Cardiac muscle cell (in vitro differentiated cells and primary cell): ENCODE measurements around the gene ABR. TPM values are rescaled to one million over a fixed set of nuclear protein-coding genes. Genes with fewer than 3 reads are reported as not detected.
A peak's percentile ranks its signal among the peaks of the same experiment; 100 is the strongest.

Experiments used
- DNase-seq, 2 donors: peaks; one replicate each; pipeline versions ENCODE4 v3.0.0 to v3.0.0-alpha.2; 2010 to 2017; ENCODE audit warnings: low read depth in 1 of 2, low spot score in 1 of 2
- H3K27ac ChIP-seq: fragments of 200-600 bp; sonication (generic); 2 replicates; pipeline ENCODE4 v1.5.1; 2016
- H3K27me3 ChIP-seq: fragments of 200-600 bp; sonication (generic); 2 replicates; pipeline ENCODE4 v1.6.0; 2016; ENCODE audit warnings: control low read depth
- H3K36me3 ChIP-seq: fragments of 200-600 bp; sonication (generic); 2 replicates; pipeline ENCODE4 v1.5.1; 2016; ENCODE audit warnings: control low read depth
- H3K4me1 ChIP-seq: fragments of 200-600 bp; sonication (generic); 2 replicates; pipeline ENCODE4 v1.8.1; 2017; ENCODE audit warnings: low read depth, mild to moderate bottlenecking, mixed run types
- H3K4me3 ChIP-seq: fragments of 200-600 bp; sonication (generic); 2 replicates; pipeline ENCODE4 v1.5.1; 2016; ENCODE audit warnings: mild to moderate bottlenecking
- H3K9me3 ChIP-seq: fragments of 200-600 bp; sonication (generic); 2 replicates; pipeline ENCODE4 v1.5.1; 2017; ENCODE audit warnings: low read depth, mild to moderate bottlenecking, control low read depth
- polyA plus RNA-seq: library from polyadenylated mRNA; unstranded; fragments of >200 nt; fragmentation: Nextera tagmentation; extraction: Ambion mirVana; gene quantifications from 2 replicates; pipeline ENCODE4 v1.2.1, GENCODE V29; 2016
- total RNA-seq: library from RNA; depleted of rRNA; stranded (reverse); fragments of >200 nt; gene quantifications from 2 replicates; pipeline ENCODE4 v1.2.3, GENCODE V29; 2016
- TF ChIP-seq, protein P1 (sequence below): IDR thresholded peaks from 2 replicates; pipeline ENCODE4 v1.5.1; 2012; ENCODE audit warnings: low read depth, mild to moderate bottlenecking, low read length

Gene ABR
- 55.4 and 67.5 TPM in 2 replicates for total RNA-seq
- 23.5 and 36.1 TPM in 2 replicates for polyA plus RNA-seq

DNA sequence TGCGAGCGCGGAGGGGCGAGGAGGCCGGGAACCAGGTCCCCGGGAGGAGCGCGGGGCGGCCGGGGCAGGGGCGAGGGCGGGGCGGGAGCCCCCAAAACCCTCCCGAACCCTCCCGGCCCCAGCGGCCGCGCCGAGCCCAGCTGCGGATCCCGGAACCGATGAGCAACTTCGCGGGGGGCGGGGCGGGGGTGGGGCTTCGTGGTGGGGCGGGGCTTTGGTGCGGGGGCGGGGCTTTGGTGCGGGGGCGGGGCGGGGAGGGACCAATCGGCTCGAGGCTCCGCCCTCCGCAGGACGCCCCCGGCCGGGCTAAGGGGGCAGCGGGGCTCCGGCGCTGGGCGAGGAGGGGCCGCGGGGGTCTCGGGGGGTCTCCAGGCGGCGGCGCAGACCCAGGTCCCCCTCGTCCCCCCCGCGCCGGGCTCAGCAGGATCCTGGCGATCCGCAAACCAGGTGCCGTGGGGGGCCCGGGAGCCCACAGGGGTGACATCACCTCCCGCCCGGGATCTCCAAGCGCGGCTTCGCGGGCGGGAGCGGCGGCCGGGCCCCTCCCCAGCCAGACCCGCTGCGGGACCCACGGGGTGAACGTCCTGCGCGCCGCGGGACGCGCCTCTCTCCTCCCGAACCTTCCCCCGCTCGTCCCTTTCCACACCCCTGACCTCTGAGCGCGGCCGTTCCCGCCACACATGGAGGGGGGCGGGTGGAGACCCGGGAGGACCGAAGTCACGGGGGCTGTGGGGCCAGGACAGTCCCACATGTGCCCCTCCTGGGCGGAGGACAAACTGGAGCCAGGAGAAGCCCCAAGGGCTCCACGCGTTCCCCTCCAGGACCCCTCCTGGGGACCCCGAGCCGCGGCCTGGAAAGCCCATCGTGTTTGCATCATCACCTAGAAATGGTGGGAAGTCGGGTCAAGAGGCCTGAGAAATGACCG lies at the start of gene ABR:
Gene ABR, minus strand, starts transcription at position 164 of the 925 bp plus-strand sequence. CDS start 254 bp downstream, outside the sequence.
- Histone ChIP-seq H3K4me3 (peak within 1 kb of the TSS; percentile 88), H3K4me1 (peaks cover 13% of the 10 kb centered on the region), H3K9me3 (no peaks in the 10 kb centered on the region), H3K36me3 (no peaks in the 10 kb centered on the region), H3K27ac (no peak within 1 kb of the TSS), H3K27me3 (peaks cover 16% of the 10 kb centered on the region)
- DNase-seq: peak; percentile 47 to 53
- TF ChIP-seq, protein P1, sequence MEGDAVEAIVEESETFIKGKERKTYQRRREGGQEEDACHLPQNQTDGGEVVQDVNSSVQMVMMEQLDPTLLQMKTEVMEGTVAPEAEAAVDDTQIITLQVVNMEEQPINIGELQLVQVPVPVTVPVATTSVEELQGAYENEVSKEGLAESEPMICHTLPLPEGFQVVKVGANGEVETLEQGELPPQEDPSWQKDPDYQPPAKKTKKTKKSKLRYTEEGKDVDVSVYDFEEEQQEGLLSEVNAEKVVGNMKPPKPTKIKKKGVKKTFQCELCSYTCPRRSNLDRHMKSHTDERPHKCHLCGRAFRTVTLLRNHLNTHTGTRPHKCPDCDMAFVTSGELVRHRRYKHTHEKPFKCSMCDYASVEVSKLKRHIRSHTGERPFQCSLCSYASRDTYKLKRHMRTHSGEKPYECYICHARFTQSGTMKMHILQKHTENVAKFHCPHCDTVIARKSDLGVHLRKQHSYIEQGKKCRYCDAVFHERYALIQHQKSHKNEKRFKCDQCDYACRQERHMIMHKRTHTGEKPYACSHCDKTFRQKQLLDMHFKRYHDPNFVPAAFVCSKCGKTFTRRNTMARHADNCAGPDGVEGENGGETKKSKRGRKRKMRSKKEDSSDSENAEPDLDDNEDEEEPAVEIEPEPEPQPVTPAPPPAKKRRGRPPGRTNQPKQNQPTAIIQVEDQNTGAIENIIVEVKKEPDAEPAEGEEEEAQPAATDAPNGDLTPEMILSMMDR: no peak

DNA sequence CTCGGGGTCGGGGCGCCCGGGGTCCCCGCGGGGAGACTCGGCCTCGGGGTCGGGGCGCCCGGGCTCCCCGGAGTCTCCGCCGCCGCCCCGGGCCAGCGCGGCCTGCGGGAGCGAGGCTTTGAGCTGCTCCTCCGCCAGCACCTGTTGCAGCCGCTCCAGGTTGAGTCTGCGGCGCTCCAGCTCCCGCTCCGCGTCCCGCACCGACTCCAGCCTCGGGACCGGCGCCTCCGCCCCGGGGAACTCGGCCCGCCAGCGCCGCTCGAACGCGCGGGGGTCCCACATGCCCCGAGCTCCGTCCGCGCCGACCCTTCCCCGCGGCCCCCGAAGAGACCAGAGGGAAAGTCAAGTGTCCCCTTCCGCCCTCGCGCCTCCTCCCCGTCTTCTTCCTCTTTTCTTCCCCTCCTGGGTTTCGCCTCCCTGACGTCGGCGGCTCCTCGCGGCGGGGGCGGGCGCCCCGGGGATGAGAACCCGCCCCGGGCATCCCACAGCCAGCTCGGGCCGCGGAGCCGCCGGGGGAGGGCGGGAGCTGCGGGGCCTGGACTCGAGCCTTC lies 49.6 kb upstream of the ABR start:
- peaks cover 73% of the 10 kb centered on the region for H3K27me3 ChIP-seq
- H3K4me3 ChIP-seq: peak overlapping the region; percentile 43
- H3K4me1 ChIP-seq: no peaks in the 10 kb centered on the region
- no peaks in the 10 kb centered on the region for H3K9me3 ChIP-seq
- H3K27ac ChIP-seq: no peak overlapping the region
- TF ChIP-seq, protein P1: no peak
- peak; percentile 13 to 34 for DNase-seq
- no peaks in the 10 kb centered on the region for H3K36me3 ChIP-seq

DNA sequence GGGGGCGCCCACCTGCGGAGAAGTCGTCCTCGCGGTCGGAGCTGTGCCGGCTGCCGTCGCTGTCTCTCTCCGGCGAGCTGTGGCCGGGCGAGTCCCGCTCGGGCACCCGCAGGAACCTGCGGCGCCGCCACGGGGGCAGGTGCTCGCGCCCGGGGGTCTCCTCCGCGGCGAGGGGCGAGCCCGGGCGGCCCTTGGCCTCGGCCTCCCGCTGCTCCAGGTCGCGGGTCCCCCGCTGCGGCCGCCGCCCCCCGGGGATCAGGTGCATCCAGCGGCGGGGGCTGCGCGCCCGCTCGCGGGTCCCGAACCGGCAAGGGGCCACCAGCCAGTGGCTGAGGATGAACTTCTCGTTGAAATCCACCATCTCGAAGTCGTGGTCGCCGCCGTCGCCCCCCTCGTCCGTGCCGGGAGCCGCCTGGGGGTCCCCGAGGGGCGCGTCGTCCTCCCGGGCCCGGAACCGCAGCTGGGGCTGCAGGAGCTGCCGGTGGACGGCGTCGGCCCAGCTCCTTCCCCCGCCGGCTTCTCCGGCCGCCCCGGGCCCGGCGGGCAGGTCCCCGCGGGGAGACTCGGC lies 49.1 kb upstream of the ABR start:
- H3K4me3 ChIP-seq: peak overlapping the region; percentile 43
- peaks cover 73% of the 10 kb centered on the region for H3K27me3 ChIP-seq
- no peaks in the 10 kb centered on the region for H3K9me3 ChIP-seq
- DNase-seq: no peak
- no peaks in the 10 kb centered on the region for H3K4me1 ChIP-seq
- no peak overlapping the region for H3K27ac ChIP-seq
- no peaks in the 10 kb centered on the region for H3K36me3 ChIP-seq
- TF ChIP-seq, protein P1: no peak

DNA sequence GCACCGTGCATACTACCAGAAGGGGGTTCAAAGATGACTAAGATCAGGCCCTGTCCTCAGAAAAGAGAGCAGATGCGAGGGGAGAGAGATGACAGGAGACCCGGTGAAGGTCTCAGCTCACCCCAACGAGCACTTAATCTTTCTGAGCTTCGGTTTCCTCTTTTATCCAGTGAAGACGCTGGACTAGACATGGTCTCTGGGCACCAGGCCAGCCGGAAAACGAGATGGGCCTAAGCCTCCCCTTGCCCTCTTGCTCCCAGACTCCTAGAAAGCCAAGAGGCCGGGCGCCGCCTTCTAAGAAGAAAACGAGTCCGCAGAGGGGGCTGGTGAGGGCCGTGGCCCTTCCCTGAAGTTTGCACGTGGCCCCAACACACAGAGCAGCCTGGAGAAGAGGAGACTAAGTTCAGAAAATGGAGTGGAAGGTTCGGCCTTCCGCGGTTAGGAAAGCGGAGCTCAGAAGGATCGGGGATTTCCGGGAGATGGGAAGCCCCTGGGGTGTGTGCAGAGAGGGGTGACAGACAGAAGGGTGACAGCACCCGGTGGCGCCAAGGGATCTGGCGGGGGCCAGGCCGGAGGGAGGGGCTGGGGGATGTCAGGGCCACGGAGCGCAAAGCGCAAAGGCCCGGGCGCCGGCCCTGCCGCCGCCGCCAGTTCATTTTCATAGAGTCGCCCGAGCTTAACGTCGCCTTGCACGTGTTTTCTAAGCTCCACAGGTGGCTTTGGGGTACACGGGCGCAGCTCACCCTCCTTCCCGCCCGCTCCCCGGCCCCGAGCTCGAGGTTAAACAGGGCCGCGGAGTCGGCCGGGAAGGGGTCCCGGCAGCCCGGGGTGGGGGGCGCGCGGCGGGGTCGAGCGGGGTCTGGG lies 48.4 kb upstream of the ABR start:
- Histone ChIP-seq H3K9me3 (no peaks in the 10 kb centered on the region), H3K27ac (no peak overlapping the region), H3K4me1 (no peaks in the 10 kb centered on the region), H3K4me3 (peak overlapping the region; percentile 43), H3K36me3 (no peaks in the 10 kb centered on the region), H3K27me3 (peaks cover 73% of the 10 kb centered on the region)
- peak; percentile 9 to 20 for DNase-seq
- TF ChIP-seq, protein P1: no peak

DNA sequence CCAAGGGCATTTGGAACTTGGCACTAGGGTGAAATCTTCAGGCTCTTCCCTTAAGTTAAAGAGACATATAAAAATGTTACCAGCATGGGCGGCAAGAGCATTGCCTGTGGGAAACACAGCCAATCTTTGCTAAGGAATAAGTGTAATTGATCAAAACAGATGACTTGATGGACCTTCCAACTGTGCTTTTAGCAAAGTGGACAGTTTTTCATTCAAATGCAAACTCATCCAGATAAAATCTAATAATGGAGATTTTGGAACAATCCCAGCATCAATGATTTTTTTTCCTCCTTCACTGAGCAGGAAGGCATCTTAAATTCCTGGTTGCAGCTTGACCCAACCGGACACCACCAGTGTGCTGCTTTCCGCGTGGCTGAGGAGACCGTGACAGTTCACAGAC lies 47.6 kb upstream of the ABR start:
- no peak for DNase-seq
- Histone ChIP-seq H3K4me3 (no peak overlapping the region), H3K36me3 (no peaks in the 10 kb centered on the region), H3K9me3 (no peaks in the 10 kb centered on the region), H3K27me3 (peaks cover 70% of the 10 kb centered on the region), H3K27ac (no peak overlapping the region), H3K4me1 (no peaks in the 10 kb centered on the region)
- TF ChIP-seq, protein P1: no peak
